Femur (tissue), 1 donor: ENCODE measurements around the gene OR4X1.
"Not testable (repeated sequence)": the region's sequence is repeated elsewhere in the genome, so short reads cannot be mapped to it uniquely, and the experiment has no call there.

Experiments used
- DNase-seq: peaks from one replicate; pipeline ENCODE4 v3.0.0-alpha.2; 2017

OR4X1 gene, protein sequence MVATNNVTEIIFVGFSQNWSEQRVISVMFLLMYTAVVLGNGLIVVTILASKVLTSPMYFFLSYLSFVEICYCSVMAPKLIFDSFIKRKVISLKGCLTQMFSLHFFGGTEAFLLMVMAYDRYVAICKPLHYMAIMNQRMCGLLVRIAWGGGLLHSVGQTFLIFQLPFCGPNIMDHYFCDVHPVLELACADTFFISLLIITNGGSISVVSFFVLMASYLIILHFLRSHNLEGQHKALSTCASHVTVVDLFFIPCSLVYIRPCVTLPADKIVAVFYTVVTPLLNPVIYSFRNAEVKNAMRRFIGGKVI

DNA sequence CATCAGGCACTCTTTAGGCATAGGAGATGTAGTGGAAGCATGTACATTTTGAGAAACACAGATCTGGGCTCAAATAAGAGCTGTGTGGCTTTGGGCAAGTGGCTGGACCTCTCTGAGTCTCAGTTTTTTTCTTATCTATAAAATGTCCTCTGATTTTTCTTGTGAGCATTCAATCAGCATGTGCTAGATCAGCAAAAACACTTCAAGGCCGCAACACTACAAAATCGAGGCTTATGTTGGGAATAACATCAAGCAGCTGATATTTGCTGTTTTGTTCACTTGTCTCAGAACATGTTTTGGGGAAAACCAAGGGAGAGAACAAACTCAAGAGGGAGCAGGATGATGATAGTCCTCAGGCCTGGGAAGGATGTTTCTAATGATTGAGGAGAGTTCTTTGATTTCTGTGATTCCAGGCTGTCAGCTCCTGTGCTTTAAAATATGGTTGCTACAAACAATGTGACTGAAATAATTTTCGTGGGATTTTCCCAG lies at the start of gene OR4X1:
OR4X1 (plus strand) TSS at position 439 of the 489 bp plus-strand sequence; CDS start at position 439, 0 bp downstream.
- DNase-seq = no peak

DNA sequence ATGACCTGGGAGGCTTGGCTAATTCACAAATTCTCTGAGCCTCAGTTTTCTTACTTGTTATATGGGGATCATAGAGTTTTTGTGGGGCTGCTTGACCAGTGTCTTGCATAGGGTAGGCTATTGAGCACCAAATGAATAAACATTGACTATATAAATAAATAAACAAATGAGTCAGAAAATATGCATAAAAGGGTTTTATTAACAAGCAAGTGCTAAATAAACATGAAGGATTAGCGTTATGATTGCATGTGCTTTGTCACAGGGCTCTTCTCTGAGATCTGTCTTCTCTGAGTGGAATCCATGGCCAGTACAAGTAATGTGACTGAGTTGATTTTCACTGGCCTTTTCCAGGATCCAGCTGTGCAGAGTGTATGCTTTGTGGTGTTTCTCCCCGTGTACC lies 47.2 kb upstream of the OR4X1 start, which contains the start of gene OR4B1:
OR4B1 (plus strand) TSS at position 301 of the 400 bp plus-strand sequence; CDS start at position 301, 0 bp downstream.
- DNase-seq = no peak

DNA sequence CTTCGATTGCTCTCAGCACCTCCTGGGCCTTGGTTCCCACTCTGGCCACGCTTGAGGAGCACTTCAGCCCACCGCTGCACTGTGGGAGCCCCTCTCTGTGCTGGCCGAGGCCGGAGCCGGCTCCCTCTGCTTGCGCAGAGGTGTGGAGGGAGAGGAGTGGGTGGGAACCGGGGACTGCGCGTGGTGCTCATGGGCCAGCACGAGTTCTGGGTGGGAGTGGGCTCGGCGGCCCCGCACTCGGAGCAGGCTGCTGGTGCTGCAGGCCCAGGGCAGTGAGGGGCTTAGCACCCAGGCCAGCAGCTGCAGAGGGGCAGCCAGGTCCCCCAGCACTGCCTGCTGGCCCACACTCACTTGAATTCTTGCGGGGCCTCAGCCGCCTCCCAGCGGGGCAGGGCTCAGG lies 34.9 kb upstream of the OR4X1 start:
- no peak for DNase-seq

DNA sequence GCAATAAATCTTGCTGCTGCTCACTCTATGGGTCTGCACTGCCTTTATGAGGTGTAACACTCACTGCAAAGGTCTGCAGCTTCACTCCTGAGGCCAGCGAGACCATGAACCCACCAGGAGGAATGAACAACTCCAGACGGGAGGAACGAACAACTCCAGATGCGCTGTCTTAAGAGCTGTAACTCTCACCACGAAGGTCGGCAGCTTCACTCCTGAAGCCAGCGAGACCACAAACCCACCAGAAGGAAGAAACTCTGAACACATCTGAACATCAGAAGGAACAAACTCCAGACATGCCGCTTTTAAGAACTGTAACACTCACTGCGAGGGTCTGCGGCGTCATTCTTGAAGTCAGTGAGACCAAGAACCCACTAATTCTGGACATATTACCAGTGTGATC lies 33.6 kb upstream of the OR4X1 start:
- DNase-seq = not testable (repeated sequence)

DNA sequence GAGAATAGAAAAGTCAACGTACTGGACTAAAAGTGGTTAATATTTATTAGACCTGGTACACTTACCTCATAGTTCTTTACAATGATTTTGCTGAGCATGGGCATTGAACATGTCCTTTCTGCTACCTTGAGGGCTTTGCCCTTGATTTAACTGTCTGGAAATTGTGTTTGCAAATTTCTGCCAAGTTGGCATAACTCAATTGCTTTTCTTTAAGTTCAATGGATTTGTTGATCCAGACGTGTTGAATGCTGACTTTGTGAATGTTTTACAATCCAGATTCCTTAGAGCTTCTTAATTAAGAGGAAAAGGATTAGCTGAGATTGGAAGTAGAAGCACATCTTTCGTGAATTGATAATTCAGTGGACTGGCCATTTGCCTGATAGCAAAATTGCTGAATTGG lies 25.9 kb upstream of the OR4X1 start:
- DNase-seq = no peak

DNA sequence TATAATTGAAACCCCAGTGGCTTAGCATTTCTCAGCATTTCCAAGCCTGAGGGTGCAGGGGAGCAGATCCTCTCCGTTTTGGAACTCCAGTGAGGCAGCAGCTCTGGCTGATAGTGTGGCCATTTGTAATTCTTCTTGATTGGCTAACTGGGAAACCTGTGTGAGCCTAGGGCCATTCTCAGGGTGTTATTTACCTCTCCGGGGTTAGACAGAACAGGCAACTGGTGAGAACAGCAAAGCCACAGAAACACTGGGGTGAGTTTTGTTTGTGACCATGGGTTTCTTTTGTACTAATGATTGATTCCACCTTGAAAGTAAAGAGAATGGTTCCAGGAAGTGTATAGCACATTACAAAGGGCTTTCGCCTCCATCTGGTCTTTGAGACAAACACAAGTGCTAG lies 21.2 kb upstream of the OR4X1 start:
- DNase-seq = no peak

DNA sequence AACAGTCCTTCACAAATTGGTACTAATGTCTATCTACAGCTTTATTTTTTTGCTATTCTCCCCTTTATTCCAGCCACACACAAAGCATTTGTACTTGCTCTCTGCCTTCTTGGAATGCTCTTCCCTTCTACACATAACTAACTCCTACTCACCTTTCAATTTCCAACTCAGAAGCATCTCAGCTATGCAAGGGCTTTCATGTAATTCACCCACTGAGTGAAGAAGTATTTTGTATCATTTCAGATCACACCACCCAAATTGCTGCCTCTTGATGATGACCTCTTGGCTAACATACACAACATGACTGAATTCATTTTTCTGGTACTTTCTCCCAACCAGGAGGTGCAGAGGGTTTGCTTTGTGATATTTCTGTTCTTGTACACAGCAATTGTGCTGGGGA lies 18.9 kb upstream of the OR4X1 start, which contains the start of gene OR4X2:
OR4X2 (plus strand) TSS at position 301 of the 400 bp plus-strand sequence; CDS start at position 301, 0 bp downstream.
- no peak for DNase-seq

DNA sequence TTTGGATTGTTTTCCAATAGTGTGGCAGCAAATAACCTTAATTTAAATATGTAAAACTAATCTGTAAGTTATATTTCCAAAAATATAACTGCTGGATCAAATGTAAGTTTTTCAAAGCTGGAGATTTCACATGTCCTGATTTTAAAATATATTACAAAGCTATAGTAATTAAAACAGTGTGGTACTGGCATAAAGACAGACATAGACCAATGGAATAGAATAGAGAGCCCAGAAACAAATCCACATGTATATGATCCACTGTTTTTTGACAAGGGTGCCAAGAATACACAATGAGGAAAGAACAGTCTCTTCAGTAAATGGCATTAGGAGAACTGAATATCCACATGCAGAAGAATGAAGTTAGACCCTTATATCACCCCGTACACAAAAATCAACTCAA lies 14.8 kb upstream of the OR4X1 start:
- DNase-seq = no peak

DNA sequence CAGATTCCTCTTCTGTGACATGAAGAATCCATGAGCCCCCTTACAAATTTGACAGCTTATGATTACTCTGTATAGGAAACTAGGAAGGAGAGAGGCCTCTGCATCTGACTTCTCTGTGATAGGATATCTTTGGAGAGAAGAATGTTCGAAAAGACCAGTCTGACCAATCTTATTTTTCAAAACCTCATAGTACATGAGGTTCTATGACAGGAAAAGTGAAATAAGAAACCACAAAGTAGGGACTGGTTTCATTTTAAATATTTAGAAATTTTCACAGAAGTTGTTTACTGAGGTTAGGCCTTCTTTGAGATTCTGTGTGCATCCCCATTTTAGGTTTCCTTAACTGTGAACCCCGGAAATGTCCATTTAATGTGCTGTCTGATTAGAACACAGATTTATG lies 2.1 kb upstream of the OR4X1 start:
- DNase-seq = no peak

DNA sequence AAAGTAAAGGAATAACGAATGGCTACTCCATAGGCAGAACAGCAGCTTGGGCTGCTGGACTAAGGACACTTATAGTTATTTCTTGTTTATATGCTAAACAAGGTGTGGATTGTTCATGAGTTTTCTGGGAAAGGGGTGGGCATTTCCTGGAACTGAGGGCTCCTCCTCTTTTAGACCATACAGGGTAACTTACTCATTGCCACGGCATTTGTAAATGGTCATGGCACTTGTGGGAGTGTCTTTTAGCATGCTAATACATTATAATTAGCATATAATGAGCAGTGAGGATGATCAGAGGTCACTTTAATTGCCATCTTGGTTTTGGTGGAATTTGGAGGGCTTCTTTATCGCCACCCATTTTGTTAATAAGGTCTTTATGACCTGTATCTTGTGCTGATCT lies 7.0 kb downstream of the OR4X1 start:
- DNase-seq = no peak

DNA sequence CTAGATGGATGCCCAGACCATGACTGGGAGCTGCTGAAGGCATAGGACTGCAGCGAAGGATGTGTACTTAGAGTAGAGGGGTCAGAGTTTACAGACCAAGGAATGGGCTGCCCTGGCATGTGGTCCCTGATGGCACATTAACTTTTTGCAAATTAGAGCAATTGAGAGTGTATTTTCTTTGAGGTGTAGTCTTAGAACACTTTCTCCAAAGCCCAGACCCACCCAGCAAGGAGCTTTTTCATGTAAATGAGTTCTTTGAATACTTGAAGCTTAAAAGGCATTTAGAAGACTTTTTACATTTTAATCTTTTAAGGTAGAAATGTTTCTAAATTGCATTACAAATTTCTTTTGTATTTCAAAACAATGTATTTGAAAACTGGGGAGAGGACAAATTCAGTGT lies 8.9 kb downstream of the OR4X1 start:
- DNase-seq = no peak

DNA sequence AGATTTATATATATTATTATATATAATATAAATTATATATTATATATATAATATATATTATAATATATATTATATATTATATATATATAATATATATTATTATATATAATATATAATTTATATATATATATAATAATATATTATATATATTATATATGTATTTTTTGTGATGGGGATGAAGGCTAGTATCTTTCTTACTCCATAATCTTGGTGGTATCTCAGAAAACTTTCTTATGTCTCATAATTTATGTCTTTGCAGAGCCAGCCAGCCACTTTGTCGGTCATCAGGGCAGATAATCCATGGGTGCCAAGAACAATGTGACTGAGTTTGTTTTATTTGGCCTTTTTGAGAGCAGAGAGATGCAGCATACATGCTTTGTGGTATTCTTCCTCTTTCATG lies 42.3 kb downstream of the OR4X1 start, which contains the start of gene OR4S1:
OR4S1 (plus strand) TSS at position 301 of the 400 bp plus-strand sequence; CDS start at position 301, 0 bp downstream.
- DNase-seq = no peak

DNA sequence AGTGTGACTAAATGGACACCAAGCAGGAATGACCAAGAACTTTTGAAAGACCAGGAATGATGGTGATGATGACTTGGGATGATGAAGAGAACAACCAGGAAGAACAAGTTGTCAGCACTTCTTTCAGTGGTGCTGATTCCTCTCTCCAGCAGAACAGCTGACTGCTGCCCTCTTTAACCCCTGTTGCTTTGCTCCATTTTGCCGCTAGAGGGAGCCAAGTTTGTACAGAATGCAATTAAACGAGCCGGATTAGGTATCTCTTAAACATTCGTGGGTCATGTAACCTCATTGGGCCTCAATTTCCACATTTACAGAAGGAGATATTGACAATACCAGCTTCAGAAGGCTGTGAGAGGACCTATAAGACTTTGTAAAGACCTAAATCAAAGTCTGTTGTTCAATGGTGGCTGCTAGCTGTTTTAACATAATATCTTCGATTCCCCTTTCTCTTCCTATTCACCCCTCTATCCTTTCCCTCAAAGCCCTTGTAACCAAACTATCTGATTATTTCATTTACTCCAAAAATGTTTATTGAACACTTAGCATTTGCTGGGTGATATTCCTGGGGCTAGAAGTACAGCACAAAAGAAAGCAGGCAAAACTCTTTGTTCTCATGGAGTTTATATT lies 44.2 kb downstream of the OR4X1 start:
- DNase-seq = no peak

DNA sequence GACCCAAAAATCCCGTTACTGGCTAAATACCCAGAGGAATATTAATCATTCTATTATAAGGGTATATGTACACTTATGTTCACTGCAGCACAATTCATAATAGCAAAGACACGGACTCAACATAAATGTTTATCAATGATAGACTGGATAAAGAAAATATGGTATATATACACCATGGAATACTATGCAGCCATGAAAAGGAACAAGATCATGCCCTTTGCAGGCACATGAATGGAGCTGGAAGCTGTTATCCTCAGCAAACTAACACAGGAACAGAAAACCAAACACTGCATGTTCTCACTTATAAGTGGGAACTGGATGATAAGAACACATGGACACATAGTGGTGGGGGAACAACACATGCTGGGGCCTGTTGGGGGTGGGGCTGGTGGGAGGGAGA lies 49.9 kb downstream of the OR4X1 start:
- DNase-seq = not testable (repeated sequence)
